BE2C (cell line): ENCODE results near the gene SH3BP5L.
"Not testable (repeated sequence)": the region's sequence is repeated elsewhere in the genome, so short reads cannot be mapped to it uniquely, and the experiment has no call there.

Experiments
- DNase-seq: peaks from one replicate; pipeline ENCODE4 v3.0.0-alpha.2; 2020
- H3K27me3 ChIP-seq: fragments of 250-450 bp; sonication (Bioruptor Pico); 2 replicates; pipeline ENCODE4 v1.5.1; 2020; ENCODE audit warnings: mild to moderate bottlenecking
- H3K36me3 ChIP-seq: fragments of 250-450 bp; sonication (Bioruptor Pico); 2 replicates; pipeline ENCODE4 v1.5.1; 2020; ENCODE audit warnings: mild to moderate bottlenecking
- H3K4me1 ChIP-seq: fragments of 250-450 bp; sonication (Bioruptor Pico); 2 replicates; pipeline ENCODE4 v1.5.1; 2020
- H3K4me3 ChIP-seq: 2 replicates; pipeline ENCODE4 v1.5.1; 2011; ENCODE audit warnings: low read depth, low read length
- H3K9me3 ChIP-seq: fragments of 250-450 bp; sonication (Bioruptor Pico); 2 replicates; pipeline ENCODE4 v1.5.1; 2020
- CTCF ChIP-seq: IDR thresholded peaks from 2 replicates; pipeline ENCODE4 v1.5.1; 2012; ENCODE audit warnings: mild to moderate bottlenecking, low read depth, low read length

The SH3BP5L gene

GRCh38 chr1:248804771-248805681 lies 20.7 kb downstream of the SH3BP5L start:
- Histone ChIP-seq H3K36me3 (no peaks in the 10 kb centered on the region), H3K4me3 (no peak overlapping the region), H3K27me3 (peaks cover 17% of the 10 kb centered on the region), H3K4me1 (no peaks in the 10 kb centered on the region), H3K9me3 (no peaks in the 10 kb centered on the region)
- DNase-seq, result no peak
- no peak for TF ChIP-seq CTCF

- H3K27me3 ChIP-seq, result peaks cover 28% of the 10 kb centered on the region
- not testable (repeated sequence) for H3K4me1 ChIP-seq, H3K36me3 ChIP-seq, H3K9me3 ChIP-seq, DNase-seq, H3K4me3 ChIP-seq
These were observed 22.2 kb downstream of the SH3BP5L start for GRCh38 chr1:248803501-248803900.

GRCh38 chr1:248802454-248802853 lies 23.3 kb downstream of the SH3BP5L start:
- no peak overlapping the region for H3K4me3 ChIP-seq
- no peaks in the 10 kb centered on the region for H3K36me3 ChIP-seq
- H3K9me3 ChIP-seq, result no peaks in the 10 kb centered on the region

GRCh38 chr1:248800459-248800858 lies 25.3 kb downstream of the SH3BP5L start:
- Histone ChIP-seq H3K9me3 (no peaks in the 10 kb centered on the region), H3K4me1 (no peaks in the 10 kb centered on the region), H3K4me3 (no peak overlapping the region), H3K36me3 (no peaks in the 10 kb centered on the region), H3K27me3 (peaks cover 39% of the 10 kb centered on the region)
- DNase-seq, result no peak
- no peak for TF ChIP-seq CTCF

More at GRCh38 chr1:248802454-248802853, 23.3 kb downstream of the SH3BP5L start:
- no peaks in the 10 kb centered on the region for H3K4me1 ChIP-seq
- no peak for TF ChIP-seq CTCF
- no peak for DNase-seq
- peaks cover 39% of the 10 kb centered on the region for H3K27me3 ChIP-seq

GRCh38 chr1:248798791-248799190 lies 26.9 kb downstream of the SH3BP5L start:
- Histone ChIP-seq H3K4me3 (no peak overlapping the region), H3K27me3 (peaks cover 39% of the 10 kb centered on the region), H3K36me3 (no peaks in the 10 kb centered on the region), H3K4me1 (no peaks in the 10 kb centered on the region), H3K9me3 (no peaks in the 10 kb centered on the region)
- no peak for DNase-seq
- no peak for TF ChIP-seq CTCF

- H3K4me1 ChIP-seq, H3K4me3 ChIP-seq, DNase-seq, H3K36me3 ChIP-seq, H3K9me3 ChIP-seq: not testable (repeated sequence)
- H3K27me3 ChIP-seq, result peaks cover 22% of the 10 kb centered on the region
These were observed 31.1 kb downstream of the SH3BP5L start for GRCh38 chr1:248794663-248795062.

- no peaks in the 10 kb centered on the region for H3K9me3 ChIP-seq
- no peak for DNase-seq
- H3K4me1 ChIP-seq, result no peaks in the 10 kb centered on the region
- TF ChIP-seq CTCF, result no peak
- no peak overlapping the region for H3K4me3 ChIP-seq
- H3K36me3 ChIP-seq, result no peaks in the 10 kb centered on the region
- H3K27me3 ChIP-seq, result peaks cover 12% of the 10 kb centered on the region
These were observed 32.1 kb downstream of the SH3BP5L start for GRCh38 chr1:248793592-248793991.
